HUES48 (cell line): Measurements from ENCODE around the gene CPED1.
"Not testable (repeated sequence)": the region's sequence is repeated elsewhere in the genome, so short reads cannot be mapped to it uniquely, and the experiment has no call there.

Experiments used
- H3K27ac ChIP-seq: one replicate; pipeline ENCODE4 v1.7.0; 2013; ENCODE audit warnings: low read depth, low read length, inconsistent platforms
- H3K27me3 ChIP-seq: 2 replicates; pipeline ENCODE4 v1.6.1; 2013; ENCODE audit warnings: mild to moderate bottlenecking, low read length; ENCODE audit not compliant: control insufficient read depth, insufficient read depth
- H3K36me3 ChIP-seq: 2 replicates; pipeline ENCODE4 v1.6.1; 2013; ENCODE audit warnings: low read length; ENCODE audit not compliant: control insufficient read depth, insufficient read depth
- H3K4me1 ChIP-seq: 2 replicates; pipeline ENCODE4 v1.6.1; 2013; ENCODE audit warnings: mild to moderate bottlenecking, low read length; ENCODE audit not compliant: control insufficient read depth, insufficient read depth
- H3K4me3 ChIP-seq: 2 replicates; pipeline ENCODE4 v1.5.1; 2013; ENCODE audit warnings: mild to moderate bottlenecking, low read depth, low read length
- H3K9ac ChIP-seq: 2 replicates; pipeline ENCODE4 v1.6.1; 2013; ENCODE audit warnings: mild to moderate bottlenecking, low read depth, low read length, moderate library complexity
- H3K9me3 ChIP-seq: 2 replicates; pipeline ENCODE4 v1.6.1; 2013; ENCODE audit warnings: low read length; ENCODE audit not compliant: control insufficient read depth, insufficient read depth

Gene CPED1

DNA sequence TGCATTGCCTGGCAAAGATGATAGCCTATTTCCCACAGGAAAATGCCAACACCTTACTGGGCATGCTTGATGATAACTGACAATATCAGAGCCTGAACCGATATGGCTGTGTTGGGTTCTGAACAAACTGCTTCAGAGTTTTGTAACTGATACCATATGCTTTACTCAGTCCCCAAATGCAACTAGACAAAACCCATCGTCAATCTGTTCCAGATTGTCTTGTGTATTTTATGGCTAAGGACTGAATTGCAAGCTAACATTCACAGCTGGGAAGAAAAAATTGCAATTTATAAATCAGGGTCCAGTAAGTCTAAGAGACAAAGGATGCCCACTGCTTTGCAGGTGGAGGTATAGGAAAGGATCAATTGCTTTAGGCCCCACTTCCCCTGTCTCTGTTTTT is 223.5 kb downstream of the CPED1 start:
- Histone ChIP-seq H3K9me3 (no peaks in the 10 kb centered on the region), H3K4me1 (no peaks in the 10 kb centered on the region), H3K27me3 (no peaks in the 10 kb centered on the region), H3K36me3 (no peaks in the 10 kb centered on the region), H3K4me3 (no peak overlapping the region), H3K27ac (no peak overlapping the region), H3K9ac (no peak overlapping the region)

DNA sequence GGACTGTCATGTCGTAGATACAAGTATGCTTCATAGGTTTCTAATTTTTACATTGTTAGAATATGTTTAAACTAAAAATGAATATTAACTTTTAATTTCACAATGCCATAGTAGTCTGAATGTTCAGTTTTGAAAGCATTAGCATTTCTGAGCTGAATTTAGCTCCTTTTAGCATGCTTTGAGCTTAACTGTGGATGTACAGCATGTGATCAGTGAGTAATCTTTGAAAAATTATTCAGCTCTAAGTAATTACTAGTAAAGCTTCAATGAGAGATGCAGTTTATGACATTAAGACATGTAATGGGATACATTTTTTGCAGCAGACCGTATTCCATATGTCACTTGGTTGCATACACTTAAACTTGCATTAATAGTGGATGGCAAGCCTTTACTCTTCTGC is 226.1 kb downstream of the CPED1 start:
- H3K9ac ChIP-seq, result no peak overlapping the region
- H3K36me3 ChIP-seq, result no peaks in the 10 kb centered on the region
- H3K4me3 ChIP-seq, result no peak overlapping the region
- H3K4me1 ChIP-seq, result no peaks in the 10 kb centered on the region
- no peaks in the 10 kb centered on the region for H3K27me3 ChIP-seq
- no peaks in the 10 kb centered on the region for H3K9me3 ChIP-seq
- no peak overlapping the region for H3K27ac ChIP-seq

DNA sequence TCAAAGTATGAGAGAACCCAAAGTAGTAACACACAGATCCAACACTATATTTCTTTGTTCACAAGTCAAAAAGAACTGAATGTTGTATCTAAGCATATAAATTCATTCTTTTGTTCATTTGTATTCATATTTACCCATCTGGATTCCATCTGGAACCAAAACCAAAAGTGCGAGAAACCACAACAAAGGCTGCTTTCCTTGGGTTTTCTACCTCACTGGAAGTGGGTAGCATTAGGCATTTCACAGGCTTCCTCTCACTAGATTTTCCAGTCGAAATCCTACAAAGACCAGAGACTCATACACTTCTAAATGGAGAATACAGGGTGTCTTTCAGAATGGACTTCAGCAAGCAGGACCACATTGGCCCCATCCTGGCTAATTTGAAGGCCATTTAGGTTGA is 230.5 kb downstream of the CPED1 start:
- no peaks in the 10 kb centered on the region for H3K36me3 ChIP-seq
- H3K27me3 ChIP-seq, result no peaks in the 10 kb centered on the region
- no peak overlapping the region for H3K27ac ChIP-seq
- no peak overlapping the region for H3K9ac ChIP-seq
- H3K9me3 ChIP-seq, result no peaks in the 10 kb centered on the region
- H3K4me3 ChIP-seq, result no peak overlapping the region
- H3K4me1 ChIP-seq, result no peaks in the 10 kb centered on the region

DNA sequence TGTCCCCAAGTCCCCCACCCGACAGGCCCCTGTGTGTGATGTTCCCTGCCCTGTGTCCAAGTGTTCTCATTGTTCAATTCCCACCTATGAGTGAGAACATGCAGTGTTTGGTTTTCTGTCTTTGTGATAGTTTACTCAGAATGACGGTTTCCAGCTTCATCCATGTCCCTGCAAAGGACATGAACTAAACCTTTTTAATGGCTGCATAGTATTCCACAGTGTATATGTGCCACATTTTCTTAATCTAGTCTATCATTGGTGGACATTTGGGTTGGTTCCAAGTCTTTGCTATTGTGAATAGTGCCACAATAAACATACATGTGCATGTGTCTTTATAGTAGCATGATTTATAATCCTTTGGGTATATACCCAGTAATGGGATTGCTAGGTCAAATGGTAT is 232.6 kb downstream of the CPED1 start:
- not testable (repeated sequence) for H3K9me3 ChIP-seq, H3K4me1 ChIP-seq, H3K9ac ChIP-seq, H3K4me3 ChIP-seq, H3K36me3 ChIP-seq, H3K27ac ChIP-seq, H3K27me3 ChIP-seq

DNA sequence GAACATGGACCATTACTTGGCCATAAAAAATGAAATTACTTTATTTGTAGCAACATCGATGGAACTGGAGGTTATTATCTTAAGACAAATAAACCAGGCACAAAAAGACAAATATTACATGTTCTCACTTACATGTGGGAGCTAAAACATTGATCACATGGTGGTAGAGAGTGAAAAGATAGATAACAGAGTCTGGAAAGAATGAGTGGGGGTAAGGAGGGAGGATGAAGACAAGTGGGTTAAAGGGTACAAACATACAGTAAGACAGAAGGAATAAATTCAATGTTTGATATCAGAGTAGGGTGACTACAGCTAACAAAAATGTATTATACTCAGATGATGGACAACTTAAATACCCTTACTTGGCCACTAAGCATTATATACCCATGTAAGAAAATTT is 240.3 kb downstream of the CPED1 start:
- Histone ChIP-seq H3K4me1 (no peaks in the 10 kb centered on the region), H3K9ac (no peak overlapping the region), H3K27me3 (no peaks in the 10 kb centered on the region), H3K9me3 (no peaks in the 10 kb centered on the region), H3K27ac (no peak overlapping the region), H3K36me3 (no peaks in the 10 kb centered on the region), H3K4me3 (no peak overlapping the region)

DNA sequence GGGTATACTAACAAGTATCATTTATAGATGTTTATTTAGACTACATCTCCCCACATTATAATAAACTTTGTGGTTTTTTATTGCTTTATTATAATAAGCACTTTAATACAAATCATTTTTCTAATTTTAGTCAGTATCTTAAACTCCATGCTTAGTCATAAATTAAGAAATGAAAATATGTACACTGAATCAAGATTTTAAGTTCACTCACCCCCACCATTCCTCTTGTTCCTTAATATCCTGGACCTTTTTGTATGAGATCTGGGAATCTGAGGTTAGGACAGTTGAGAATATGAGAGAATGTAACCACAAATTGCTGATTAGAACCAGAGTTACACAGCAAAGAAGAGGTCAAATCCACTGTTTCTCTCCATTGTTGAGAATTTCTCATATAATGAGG is 246.7 kb downstream of the CPED1 start:
- no peaks in the 10 kb centered on the region for H3K4me1 ChIP-seq
- no peaks in the 10 kb centered on the region for H3K36me3 ChIP-seq
- H3K27ac ChIP-seq, result no peak overlapping the region
- no peak overlapping the region for H3K4me3 ChIP-seq
- H3K9ac ChIP-seq, result no peak overlapping the region
- H3K27me3 ChIP-seq, result no peaks in the 10 kb centered on the region
- H3K9me3 ChIP-seq, result no peaks in the 10 kb centered on the region

DNA sequence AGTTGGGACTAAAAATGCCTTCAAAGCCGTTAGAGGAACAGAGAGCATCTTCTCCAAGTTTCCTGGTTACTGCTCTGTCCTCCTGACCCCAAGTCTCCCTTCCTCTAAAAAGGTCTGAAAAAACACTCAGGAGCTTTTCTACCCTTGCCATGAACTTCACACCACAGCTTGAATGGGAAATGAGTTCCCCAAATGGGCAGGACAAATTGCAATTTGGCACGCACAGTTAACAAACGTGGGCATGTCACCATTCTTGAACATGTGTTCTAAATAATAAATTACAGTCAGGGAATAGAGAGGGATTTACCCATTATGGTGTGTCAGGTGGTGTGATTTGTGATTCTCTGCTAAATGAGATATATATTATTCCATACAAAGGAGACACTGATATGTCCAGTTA is 249.1 kb downstream of the CPED1 start:
- Histone ChIP-seq H3K4me3 (no peak overlapping the region), H3K9me3 (no peaks in the 10 kb centered on the region), H3K4me1 (no peaks in the 10 kb centered on the region), H3K36me3 (no peaks in the 10 kb centered on the region), H3K9ac (no peak overlapping the region), H3K27ac (no peak overlapping the region), H3K27me3 (no peaks in the 10 kb centered on the region)

DNA sequence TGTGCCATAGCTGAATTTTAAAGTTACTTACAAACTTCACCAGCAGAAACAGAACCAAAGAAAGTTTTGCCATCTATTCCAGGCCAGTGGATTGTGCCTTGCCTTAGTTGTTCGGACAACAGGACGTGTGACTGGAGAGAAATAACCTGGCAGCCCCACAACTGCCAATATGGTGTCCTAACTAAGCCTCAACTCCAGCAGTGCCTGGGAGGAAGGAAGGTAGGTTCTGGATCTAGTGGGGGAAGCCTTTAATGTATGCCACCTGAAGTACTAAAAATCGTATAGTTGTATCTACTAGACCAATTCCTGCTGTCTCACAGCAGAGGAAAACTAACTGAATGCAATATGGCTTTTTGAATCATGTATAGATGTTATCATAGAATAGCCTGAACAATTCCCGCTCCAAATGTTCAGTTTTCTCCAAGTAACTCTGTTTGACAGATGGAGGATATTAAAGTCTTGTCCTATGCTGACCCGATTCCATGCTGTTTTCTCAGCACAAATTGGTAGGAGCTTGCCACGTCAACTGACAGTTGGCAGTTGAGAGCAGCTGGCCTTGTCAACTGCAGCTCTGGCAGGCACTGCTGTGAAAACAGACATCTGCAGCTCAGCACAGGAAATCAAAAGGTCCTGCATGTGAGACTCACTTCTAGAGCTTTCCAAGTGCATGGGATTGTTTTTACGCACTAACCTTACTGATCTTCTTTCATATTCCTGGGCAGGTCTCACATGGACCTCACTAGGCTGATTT is 255.8 kb downstream of the CPED1 start:
- no peak overlapping the region for H3K4me3 ChIP-seq
- H3K27me3 ChIP-seq, result no peaks in the 10 kb centered on the region
- no peaks in the 10 kb centered on the region for H3K36me3 ChIP-seq
- H3K9ac ChIP-seq, result no peak overlapping the region
- no peak overlapping the region for H3K27ac ChIP-seq
- H3K4me1 ChIP-seq, result no peaks in the 10 kb centered on the region
- no peaks in the 10 kb centered on the region for H3K9me3 ChIP-seq

DNA sequence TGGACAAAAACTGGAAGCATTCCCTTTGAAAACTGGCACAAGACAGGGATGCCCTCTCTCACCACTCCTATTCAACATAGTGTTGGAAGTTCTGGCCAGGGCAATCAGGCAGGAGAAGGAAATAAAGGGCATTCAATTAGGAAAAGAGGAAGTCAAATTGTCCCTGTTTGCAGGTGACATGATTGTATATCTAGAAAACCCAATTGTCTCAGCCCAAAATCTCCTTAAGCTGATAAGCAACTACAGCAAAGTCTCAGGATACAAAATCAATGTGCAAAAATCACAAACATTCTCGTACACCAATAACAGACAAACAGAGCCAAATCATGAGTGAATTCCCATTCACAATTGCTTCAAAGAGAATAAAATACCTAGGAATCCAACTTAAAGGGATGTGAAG is 262.9 kb downstream of the CPED1 start:
- H3K9ac ChIP-seq, H3K4me3 ChIP-seq, H3K27me3 ChIP-seq, H3K9me3 ChIP-seq, H3K36me3 ChIP-seq, H3K4me1 ChIP-seq, H3K27ac ChIP-seq: not testable (repeated sequence)

DNA sequence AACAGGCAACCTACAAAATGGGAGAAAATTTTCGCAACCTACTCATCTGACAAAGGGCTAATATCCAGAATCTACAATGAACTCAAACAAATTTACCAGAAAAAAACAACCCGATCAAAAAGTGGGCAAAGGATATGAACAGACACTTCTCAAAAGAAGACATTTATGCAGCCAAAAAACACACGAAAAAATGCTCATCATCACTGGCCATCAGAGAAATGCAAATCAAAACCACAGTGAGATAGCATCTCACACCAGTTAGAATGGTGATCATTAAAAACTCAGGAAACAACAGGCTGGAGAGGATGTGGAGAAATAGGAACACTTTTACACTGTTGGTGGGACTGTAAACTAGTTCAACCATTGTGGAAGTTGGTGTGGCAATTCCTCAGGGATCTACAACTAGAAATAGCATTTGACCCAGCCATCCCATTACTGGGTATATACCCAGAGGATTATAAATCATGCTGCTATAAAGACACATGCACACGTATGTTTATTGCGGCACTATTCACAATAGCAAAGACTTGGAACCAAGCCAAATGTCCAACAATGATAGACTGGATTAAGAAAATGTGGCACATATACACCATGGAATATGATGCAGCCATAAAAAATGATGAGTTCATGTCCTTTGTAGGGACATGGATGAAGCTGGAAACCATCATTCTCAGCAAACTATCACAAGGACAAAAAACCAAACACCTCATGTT is 264.2 kb downstream of the CPED1 start:
- H3K27ac ChIP-seq, H3K9ac ChIP-seq, H3K36me3 ChIP-seq, H3K4me1 ChIP-seq, H3K4me3 ChIP-seq, H3K9me3 ChIP-seq, H3K27me3 ChIP-seq: not testable (repeated sequence)

DNA sequence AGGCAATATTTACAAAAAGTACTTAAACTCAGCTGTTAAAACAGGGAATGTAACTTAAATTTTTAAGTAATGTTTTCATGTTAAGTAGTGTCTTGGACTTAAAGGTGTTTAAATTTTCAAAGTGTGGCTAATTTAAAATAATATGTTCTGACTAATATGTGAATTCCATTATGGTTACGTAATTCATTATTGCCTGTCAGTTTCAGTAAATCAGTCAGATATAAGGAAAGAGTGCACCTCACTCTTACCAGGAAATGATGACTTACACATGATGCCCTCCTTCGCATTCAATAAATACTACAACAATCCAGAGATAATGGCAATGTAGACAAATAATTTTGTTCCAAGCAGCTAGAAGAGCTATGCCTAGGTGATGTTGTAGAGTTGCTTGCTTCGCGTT is 271.3 kb downstream of the CPED1 start:
- Histone ChIP-seq H3K27ac (no peak overlapping the region), H3K9me3 (no peaks in the 10 kb centered on the region), H3K36me3 (no peaks in the 10 kb centered on the region), H3K4me1 (peaks cover 24% of the 10 kb centered on the region), H3K4me3 (no peak overlapping the region), H3K9ac (no peak overlapping the region), H3K27me3 (no peaks in the 10 kb centered on the region)
